ENCODE results near the gene IFNA6. TPM values are rescaled to one million over a fixed set of nuclear protein-coding genes. Genes with fewer than 3 reads are reported as not detected.

IFNA6 gene
- total and polyA plus RNA-seq, 2 of the 4 experiments (the other 2 are of a cell fraction) = not detected

GRCh38 chr9:21367957-21368356, 17.3 kb upstream of the IFNA6 start, which contains the start of gene IFNA13:
IFNA13 (minus strand) TSS chr9:21368057; CDS start chr9:21368010, 47 bp downstream.
- H3K9ac ChIP-seq (ENCODE audit: low read depth, low read length) = no peak within 1 kb of the TSS
- no peak within 1 kb of the TSS for H3K27ac ChIP-seq (ENCODE audit: insufficient read depth, low read length)
- no peak within 1 kb of the TSS for H2BK15ac ChIP-seq (ENCODE audit: low read depth, low read length)
- no TSS peak for BruUV-seq (replicated peaks)
- H3K79me1 ChIP-seq (ENCODE audit: low read depth in 1 of 2, low read length in 2 of 2) = no peaks in the 10 kb centered on the region
- intact Hi-C loops (cut with micrococcal nuclease) = no loop called here
- no peak for TF ChIP-seq CTCF (conservative IDR thresholded peaks at IDR 0.05; ENCODE audit: low read depth, low read length)
- TF ChIP-seq BHLHE40 (IDR thresholded peaks at IDR 0.05; ENCODE audit: low read depth, low read length) = no peak
- no peak for TF ChIP-seq RFX5 (IDR thresholded peaks at IDR 0.05; ENCODE audit: low read depth, low read length)
- no peak for TF ChIP-seq MXI1 (IDR thresholded peaks at IDR 0.05; ENCODE audit: borderline replicate concordance, low read depth, low read length)
- no peak for TF ChIP-seq POLR2A (IDR thresholded peaks at IDR 0.05; ENCODE audit: low read depth, low read length)
- no peak for TF ChIP-seq ELK1 (IDR thresholded peaks at IDR 0.05; ENCODE audit: borderline replicate concordance, low read depth, low read length)
- TF ChIP-seq FOS (IDR thresholded peaks at IDR 0.05; ENCODE audit: low read depth, low read length) = no peak
- no peak for TF ChIP-seq CEBPB (IDR thresholded peaks at IDR 0.05; ENCODE audit: low read depth, low read length)
- no peak for TF ChIP-seq USF2 (IDR thresholded peaks at IDR 0.05; ENCODE audit: low read depth, low read length)
- no peak for TF ChIP-seq MAFK (IDR thresholded peaks at IDR 0.05; ENCODE audit: low read depth, low read length)
- TF ChIP-seq SMC3 (IDR thresholded peaks at IDR 0.05; ENCODE audit: low read depth, low read length) = no peak
- TF ChIP-seq NFE2L2 (IDR thresholded peaks at IDR 0.05; ENCODE audit: low read depth, low read length) = no peak
- no peak for TF ChIP-seq RCOR1 (IDR thresholded peaks at IDR 0.05; ENCODE audit: insufficient replicate concordance, low read length)
- no peak for TF ChIP-seq MAZ (IDR thresholded peaks at IDR 0.05; ENCODE audit: borderline replicate concordance, low read depth, low read length)
- TF ChIP-seq RAD21 (IDR thresholded peaks at IDR 0.05; ENCODE audit: low read length) = no peak
- no peak for TF ChIP-seq CHD1 (IDR thresholded peaks at IDR 0.05; ENCODE audit: low read depth, low read length)
- H2BK5ac ChIP-seq (ENCODE audit: low read depth, low read length, poor library complexity, severe bottlenecking) = no peak within 1 kb of the TSS
- CTCF ChIA-PET = no interaction called here
- H3K56ac ChIP-seq (ENCODE audit: extremely low read depth, insufficient read depth, low read length) = no peak within 1 kb of the TSS
- H3K4me2 ChIP-seq (ENCODE audit: low read depth, low read length) = no peak within 1 kb of the TSS
- dilution Hi-C loops (cut with HindIII; ENCODE audit: low sequenced_read_pairs, unreplicated experiment) = no loop called here
- no peak for DNase-seq
- no CpG with 5 or more reads among the region's 3 CpGs for WGBS, 2 experiments (ENCODE audit: extremely low coverage in 2 of 2, insufficient read length in 1 of 2)
- H4K91ac ChIP-seq (ENCODE audit: insufficient read depth, low read depth, low read length) = no peak within 1 kb of the TSS
- no peaks in the 10 kb centered on the region for H3K4me1 ChIP-seq (ENCODE audit: control insufficient read depth, insufficient read depth, low read length)
- H3K9me1 ChIP-seq (ENCODE audit: insufficient read depth, low read length) = no peaks in the 10 kb centered on the region
- H4K20me1 ChIP-seq (ENCODE audit: insufficient read depth, low read length) = no peaks in the 10 kb centered on the region
- no peak within 1 kb of the TSS for H2AK5ac ChIP-seq (ENCODE audit: low read depth, low read length)
- H4K5ac ChIP-seq (ENCODE audit: low read depth, low read length) = no peak within 1 kb of the TSS
- no peaks in the 10 kb centered on the region for H3K36me3 ChIP-seq (ENCODE audit: control insufficient read depth, insufficient read depth, low read length)
- H3K4me3 ChIP-seq (ENCODE audit: insufficient read depth, low read depth, low read length) = no peak within 1 kb of the TSS
- no peak within 1 kb of the TSS for H2BK20ac ChIP-seq (ENCODE audit: low read depth, low read length)
- POLR2A ChIA-PET (ENCODE audit: unreplicated experiment) = no interaction called here
- H3K14ac ChIP-seq (replicated peaks; ENCODE audit: low read depth, low read length) = no peak within 1 kb of the TSS
- H3K18ac ChIP-seq (ENCODE audit: low read depth, low read length) = no peak within 1 kb of the TSS
- no peak within 1 kb of the TSS for H4K8ac ChIP-seq (ENCODE audit: low read depth in 2 of 2, low read length in 2 of 2)
- H2BK120ac ChIP-seq (ENCODE audit: low read depth, low read length) = no peak within 1 kb of the TSS
- H2AFZ ChIP-seq (replicated peaks; ENCODE audit: low read length, poor library complexity) = no peak within 1 kb of the TSS
- H2AK9ac ChIP-seq (replicated peaks; ENCODE audit: low read depth, low read length, poor library complexity) = no peak within 1 kb of the TSS
- ATAC-seq (ENCODE audit: low read depth) = no peak
- H3K23ac ChIP-seq (ENCODE audit: low read depth, low read length) = no peak within 1 kb of the TSS
- in situ Hi-C loops (cut with MboI; ENCODE audit: low sequenced_read_pairs) = no loop called here
- H3K9me3 ChIP-seq (ENCODE audit: control insufficient read depth, insufficient read depth, low read length) = no peaks in the 10 kb centered on the region
- H3K27me3 ChIP-seq (ENCODE audit: control insufficient read depth, insufficient read depth, low read length) = peaks cover 8% of the 10 kb centered on the region
- H3K4ac ChIP-seq (ENCODE audit: low read depth, low read length) = no peak within 1 kb of the TSS

Data from IMR-90 (cell line).